HepG2 (cell line): ENCODE measurements around the gene HSPB2. TPM values are rescaled to one million over a fixed set of nuclear protein-coding genes. Genes with fewer than 3 reads are reported as not detected.

ENCODE experiments used
- CHD4 ChIP-seq: fragments of 200-600 bp; sonication (generic); IDR thresholded peaks from 2 replicates; pipeline ENCODE4 v1.7.0; 2017; ENCODE audit warnings: mild to moderate bottlenecking, low read length, borderline replicate concordance
- CREM ChIP-seq, 2 experiments: sonication (generic) in 1 of 2; formaldehyde crosslinking in 1 of 2; IDR thresholded peaks; 2 replicates each; pipeline versions ENCODE4 v1.4.0 to v1.6.1; 2016 to 2020; ENCODE audit warnings: antibody characterized with exemption in 1 of 2, mild to moderate bottlenecking in 1 of 2, missing genetic modification reagents in 1 of 2
- DNMT3B ChIP-seq: conservative IDR thresholded peaks from 2 replicates; pipeline ENCODE4 v1.6.1; 2016; ENCODE audit warnings: missing biosample characterization, control low read depth
- EED ChIP-seq: sonication (generic); formaldehyde crosslinking; IDR thresholded peaks from 2 replicates; pipeline ENCODE4 v1.5.0; 2020; ENCODE audit warnings: mild to moderate bottlenecking, missing genetic modification reagents
- FLYWCH1 ChIP-seq: sonication (generic); formaldehyde crosslinking; IDR thresholded peaks from 2 replicates; pipeline ENCODE4 v1.8.1; 2023; ENCODE audit warnings: mild to moderate bottlenecking, missing genetic modification reagents
- FOXC1 ChIP-seq: sonication (generic); formaldehyde crosslinking; IDR thresholded peaks from 2 replicates; pipeline ENCODE4 v1.8.0; 2022; ENCODE audit warnings: mild to moderate bottlenecking, missing genetic modification reagents, borderline replicate concordance
- KAT7 ChIP-seq: IDR thresholded peaks from 2 replicates; pipeline ENCODE4 v1.6.1; 2018; ENCODE audit warnings: borderline replicate concordance, missing compliant biosample characterization
- MAFG ChIP-seq: sonication (generic); formaldehyde crosslinking; IDR thresholded peaks from 2 replicates; pipeline ENCODE4 v1.5.1; 2020; ENCODE audit warnings: mild to moderate bottlenecking, missing genetic modification reagents
- TOE1 ChIP-seq: sonication (generic); formaldehyde crosslinking; IDR thresholded peaks from 2 replicates; pipeline ENCODE4 v1.4.0; 2020; ENCODE audit warnings: mild to moderate bottlenecking, missing genetic modification reagents
- ZNF513 ChIP-seq: sonication (generic); formaldehyde crosslinking; conservative IDR thresholded peaks from 2 replicates; pipeline ENCODE4 v1.5.0; 2020; ENCODE audit warnings: missing genetic modification reagents
- ZNF562 ChIP-seq: sonication (generic); formaldehyde crosslinking; IDR thresholded peaks from 2 replicates; pipeline ENCODE4 v1.8.0; 2022; ENCODE audit warnings: missing genetic modification reagents, borderline replicate concordance
- ZNF672 ChIP-seq: sonication (generic); formaldehyde crosslinking; IDR thresholded peaks from 2 replicates; pipeline ENCODE4 v1.8.1; 2022; ENCODE audit warnings: missing genetic modification reagents
- ZNF703 ChIP-seq: sonication (generic); formaldehyde crosslinking; IDR thresholded peaks from 2 replicates; pipeline ENCODE4 v1.5.1; 2020; ENCODE audit warnings: missing genetic modification reagents, mild to moderate bottlenecking, moderate library complexity, borderline replicate concordance
- ZNF75D ChIP-seq: sonication (generic); formaldehyde crosslinking; IDR thresholded peaks from 2 replicates; pipeline ENCODE4 v1.8.1; 2023; ENCODE audit warnings: missing genetic modification reagents, mild to moderate bottlenecking, borderline replicate concordance
- polyA plus RNA-seq, 8 experiments: library from polyadenylated mRNA; depleted of rRNA in 3 of 8; stranded (reverse) in 7 of 8; unstranded in 1 of 8; fragments of >200 nt; fragmentation: Illumina TruSeq in 4 of 8; extraction: Trizol in 4 of 8; gene quantifications; 2 replicates each; pipeline versions ENCODE4 v1.2.1 to v1.2.3, GENCODE V29; 2011 to 2016; ENCODE audit warnings: low read depth in 4 of 8, missing spikeins in 1 of 8, mixed read lengths in 1 of 8; ENCODE audit not compliant: insufficient read depth in 1 of 8
- total RNA-seq, 5 experiments: library from RNA; depleted of rRNA; stranded (reverse); fragments of >200 nt; fragmentation: Illumina TruSeq; extraction: Trizol; gene quantifications; 2 replicates each; pipeline ENCODE4 v1.2.3, GENCODE V29; 2016; ENCODE audit warnings: low read depth in 1 of 5
- TF ChIP-seq, protein P1 (sequence below): sonication (generic); formaldehyde crosslinking; IDR thresholded peaks from 2 replicates; pipeline ENCODE4 v1.4.0; 2020; ENCODE audit warnings: mild to moderate bottlenecking, missing genetic modification reagents
- TF ChIP-seq, protein P2 (sequence below): sonication (generic); formaldehyde crosslinking; IDR thresholded peaks from 2 replicates; pipeline ENCODE4 v1.8.1; 2023; ENCODE audit warnings: mild to moderate bottlenecking, inconsistent platforms, moderate library complexity, missing genetic modification reagents, borderline replicate concordance
- TF ChIP-seq, protein P3 (sequence below): sonication (generic); formaldehyde crosslinking; conservative IDR thresholded peaks from 2 replicates; pipeline ENCODE4 v1.4.0; 2020; ENCODE audit warnings: missing genetic modification reagents
- TF ChIP-seq, protein P4 (sequence below): sonication (generic); formaldehyde crosslinking; IDR thresholded peaks from 2 replicates; pipeline ENCODE4 v1.8.0; 2022; ENCODE audit warnings: mild to moderate bottlenecking, missing genetic modification reagents, borderline replicate concordance
- TF ChIP-seq, protein P5 (sequence below): sonication (generic); formaldehyde crosslinking; IDR thresholded peaks from 2 replicates; pipeline ENCODE4 v1.8.0; 2022; ENCODE audit warnings: mild to moderate bottlenecking, missing genetic modification reagents, moderate library complexity

Gene HSPB2
- total and polyA plus RNA-seq, 2 of the 13 experiments (the other 11 are each of a cell fraction or from before 2014, with no cell fraction given): 0.04 TPM; not detected in 1

- TF ChIP-seq, protein P1, sequence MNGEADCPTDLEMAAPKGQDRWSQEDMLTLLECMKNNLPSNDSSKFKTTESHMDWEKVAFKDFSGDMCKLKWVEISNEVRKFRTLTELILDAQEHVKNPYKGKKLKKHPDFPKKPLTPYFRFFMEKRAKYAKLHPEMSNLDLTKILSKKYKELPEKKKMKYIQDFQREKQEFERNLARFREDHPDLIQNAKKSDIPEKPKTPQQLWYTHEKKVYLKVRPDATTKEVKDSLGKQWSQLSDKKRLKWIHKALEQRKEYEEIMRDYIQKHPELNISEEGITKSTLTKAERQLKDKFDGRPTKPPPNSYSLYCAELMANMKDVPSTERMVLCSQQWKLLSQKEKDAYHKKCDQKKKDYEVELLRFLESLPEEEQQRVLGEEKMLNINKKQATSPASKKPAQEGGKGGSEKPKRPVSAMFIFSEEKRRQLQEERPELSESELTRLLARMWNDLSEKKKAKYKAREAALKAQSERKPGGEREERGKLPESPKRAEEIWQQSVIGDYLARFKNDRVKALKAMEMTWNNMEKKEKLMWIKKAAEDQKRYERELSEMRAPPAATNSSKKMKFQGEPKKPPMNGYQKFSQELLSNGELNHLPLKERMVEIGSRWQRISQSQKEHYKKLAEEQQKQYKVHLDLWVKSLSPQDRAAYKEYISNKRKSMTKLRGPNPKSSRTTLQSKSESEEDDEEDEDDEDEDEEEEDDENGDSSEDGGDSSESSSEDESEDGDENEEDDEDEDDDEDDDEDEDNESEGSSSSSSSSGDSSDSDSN (CRISPR knock-in tag): peak; percentile 82
- TF ChIP-seq DNMT3B (CRISPR knock-in tag) (no peak), EED (CRISPR knock-in tag) (peak; percentile 67; the same call in 1 of the 2 replicates), ZNF672 (no peak), ZNF513 (CRISPR knock-in tag) (0 out of 2 replicates have a peak, but pooled peaks have one; percentile 55), ZNF562 (CRISPR knock-in tag) (no peak), KAT7 (CRISPR knock-in tag) (peak; percentile 74; the same call in 1 of the 2 replicates), MAFG (CRISPR knock-in tag) (no peak), CREM (IDR thresholded peaks at IDR 0.05) (0 out of 2 replicates have a peak, but pooled peaks have one; percentile 31), CREM (CRISPR knock-in tag; IDR thresholded peaks at IDR 0.05) (no peak), FLYWCH1 (CRISPR knock-in tag) (no peak), ZNF703 (CRISPR knock-in tag) (no peak; the same call in 1 of the 2 replicates), ZNF75D (CRISPR knock-in tag) (no peak), TOE1 (CRISPR knock-in tag) (no peak), CHD4 (no peak), FOXC1 (CRISPR knock-in tag) (peak; percentile 64; the same call in 1 of the 2 replicates)
- TF ChIP-seq, protein P2, sequence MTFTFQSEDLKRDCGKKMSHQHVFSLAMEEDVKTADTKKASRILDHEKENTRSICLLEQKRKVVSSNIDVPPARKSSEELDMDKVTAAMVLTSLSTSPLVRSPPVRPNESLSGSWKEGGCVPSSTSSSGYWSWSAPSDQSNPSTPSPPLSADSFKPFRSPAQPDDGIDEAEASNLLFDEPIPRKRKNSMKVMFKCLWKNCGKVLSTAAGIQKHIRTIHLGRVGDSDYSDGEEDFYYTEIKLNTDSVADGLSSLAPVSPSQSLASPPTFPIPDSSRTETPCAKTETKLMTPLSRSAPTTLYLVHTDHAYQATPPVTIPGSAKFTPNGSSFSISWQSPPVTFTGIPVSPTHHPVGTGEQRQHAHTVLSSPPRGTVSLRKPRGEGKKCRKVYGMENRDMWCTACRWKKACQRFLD (CRISPR knock-in tag): no peak
- TF ChIP-seq, protein P3, sequence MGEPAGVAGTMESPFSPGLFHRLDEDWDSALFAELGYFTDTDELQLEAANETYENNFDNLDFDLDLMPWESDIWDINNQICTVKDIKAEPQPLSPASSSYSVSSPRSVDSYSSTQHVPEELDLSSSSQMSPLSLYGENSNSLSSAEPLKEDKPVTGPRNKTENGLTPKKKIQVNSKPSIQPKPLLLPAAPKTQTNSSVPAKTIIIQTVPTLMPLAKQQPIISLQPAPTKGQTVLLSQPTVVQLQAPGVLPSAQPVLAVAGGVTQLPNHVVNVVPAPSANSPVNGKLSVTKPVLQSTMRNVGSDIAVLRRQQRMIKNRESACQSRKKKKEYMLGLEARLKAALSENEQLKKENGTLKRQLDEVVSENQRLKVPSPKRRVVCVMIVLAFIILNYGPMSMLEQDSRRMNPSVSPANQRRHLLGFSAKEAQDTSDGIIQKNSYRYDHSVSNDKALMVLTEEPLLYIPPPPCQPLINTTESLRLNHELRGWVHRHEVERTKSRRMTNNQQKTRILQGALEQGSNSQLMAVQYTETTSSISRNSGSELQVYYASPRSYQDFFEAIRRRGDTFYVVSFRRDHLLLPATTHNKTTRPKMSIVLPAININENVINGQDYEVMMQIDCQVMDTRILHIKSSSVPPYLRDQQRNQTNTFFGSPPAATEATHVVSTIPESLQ (CRISPR knock-in tag): no peak
- TF ChIP-seq, protein P4, sequence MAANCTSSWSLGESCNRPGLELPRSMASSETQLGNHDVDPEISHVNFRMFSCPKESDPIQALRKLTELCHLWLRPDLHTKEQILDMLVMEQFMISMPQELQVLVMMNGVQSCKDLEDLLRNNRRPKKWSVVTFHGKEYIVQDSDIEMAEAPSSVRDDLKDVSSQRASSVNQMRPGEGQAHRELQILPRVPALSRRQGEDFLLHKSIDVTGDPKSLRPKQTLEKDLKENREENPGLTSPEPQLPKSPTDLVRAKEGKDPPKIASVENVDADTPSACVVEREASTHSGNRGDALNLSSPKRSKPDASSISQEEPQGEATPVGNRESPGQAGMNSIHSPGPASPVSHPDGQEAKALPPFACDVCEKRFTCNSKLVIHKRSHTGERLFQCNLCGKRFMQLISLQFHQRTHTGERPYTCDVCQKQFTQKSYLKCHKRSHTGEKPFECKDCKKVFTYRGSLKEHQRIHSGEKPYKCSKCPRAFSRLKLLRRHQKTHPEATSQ (CRISPR knock-in tag): no peak
- TF ChIP-seq, protein P5, sequence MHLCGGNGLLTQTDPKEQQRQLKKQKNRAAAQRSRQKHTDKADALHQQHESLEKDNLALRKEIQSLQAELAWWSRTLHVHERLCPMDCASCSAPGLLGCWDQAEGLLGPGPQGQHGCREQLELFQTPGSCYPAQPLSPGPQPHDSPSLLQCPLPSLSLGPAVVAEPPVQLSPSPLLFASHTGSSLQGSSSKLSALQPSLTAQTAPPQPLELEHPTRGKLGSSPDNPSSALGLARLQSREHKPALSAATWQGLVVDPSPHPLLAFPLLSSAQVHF (CRISPR knock-in tag): no peak
These were observed 41.4 kb upstream of the HSPB2 start, which contains the start of gene ALG9 (continued) for GRCh38 chr11:111870886-111871692.
